ENCODE data around the gene NKAPL. TPM values are rescaled to one million over a fixed set of nuclear protein-coding genes. Genes with fewer than 3 reads are reported as not detected.

The NKAPL gene
- total RNA-seq, 4 donors from 2014 or later: 3.1 to 6.6 (median 4.4) TPM

GRCh38 chr6:28232785-28233184 lies 26.3 kb upstream of the NKAPL start:
- 98% methylated on average over 11 of the region's 11 CpGs; no CpG with 5 or more reads in 1 of the 2 donors for WGBS, 2 donors (ENCODE audit: low coverage in 1 of 2)
- TF ChIP-seq EP300 (IDR thresholded peaks at IDR 0.05): no peak
- TF ChIP-seq POLR2A (IDR thresholded peaks at IDR 0.05): no peak
- no peak for TF ChIP-seq POLR2AphosphoS5 (IDR thresholded peaks at IDR 0.05)
- no peak for TF ChIP-seq CTCF (IDR thresholded peaks at IDR 0.05)
- ATAC-seq: no peak
- H3K27me3 ChIP-seq: no peaks in the 10 kb centered on the region
- peaks cover 0 to 5% (median 0%) of the 10 kb centered on the region in 3 donors for H3K4me1 ChIP-seq
- H3K27ac ChIP-seq: no peak overlapping the region
- H3K9me3 ChIP-seq: peaks cover 0 to 4% (median 0%) of the 10 kb centered on the region in 3 donors
- H3K36me3 ChIP-seq: peaks cover 9 to 78% of the 10 kb centered on the region in 2 donors
- no peak overlapping the region for H3K4me3 ChIP-seq

- Histone ChIP-seq H3K4me3 (no peak overlapping the region), H3K9me3 (peaks cover 0 to 4% (median 0%) of the 10 kb centered on the region in 3 donors), H3K36me3 (peaks cover 0 to 53% of the 10 kb centered on the region in 2 donors), H3K4me1 (no peaks in the 10 kb centered on the region), H3K27ac (no peak overlapping the region), H3K27me3 (no peaks in the 10 kb centered on the region)
- TF ChIP-seq EP300 (IDR thresholded peaks at IDR 0.05) (no peak), POLR2A (IDR thresholded peaks at IDR 0.05) (no peak), POLR2AphosphoS5 (IDR thresholded peaks at IDR 0.05) (no peak), CTCF (IDR thresholded peaks at IDR 0.05) (no peak)
- ATAC-seq: no peak
- 75 to 83% methylated on average over 1 to 3 of the region's 3 CpGs for WGBS, 2 donors (ENCODE audit: low coverage in 1 of 2)
Observed at GRCh38 chr6:28235912-28236452, 23.1 kb upstream of the NKAPL start.

- H3K36me3 ChIP-seq: peaks cover 0 to 28% of the 10 kb centered on the region in 2 donors
- no peak for TF ChIP-seq CTCF (IDR thresholded peaks at IDR 0.05)
- no peak for TF ChIP-seq EP300 (IDR thresholded peaks at IDR 0.05)
- no peak for TF ChIP-seq POLR2A (IDR thresholded peaks at IDR 0.05)
- no peak for TF ChIP-seq POLR2AphosphoS5 (IDR thresholded peaks at IDR 0.05)
- 92 to 100% methylated on average over 1 of the region's 1 CpG for WGBS, 2 donors (ENCODE audit: low coverage in 1 of 2)
- no peaks in the 10 kb centered on the region for H3K9me3 ChIP-seq
- H3K27me3 ChIP-seq: no peaks in the 10 kb centered on the region
- no peak overlapping the region for H3K27ac ChIP-seq
- no peaks in the 10 kb centered on the region for H3K4me1 ChIP-seq
- H3K4me3 ChIP-seq: no peak overlapping the region
- ATAC-seq: no peak
Observed at GRCh38 chr6:28239636-28240035, 19.5 kb upstream of the NKAPL start.

- no peak for TF ChIP-seq EP300 (IDR thresholded peaks at IDR 0.05)
- no peak for TF ChIP-seq CTCF (IDR thresholded peaks at IDR 0.05)
- no peak for TF ChIP-seq POLR2A (IDR thresholded peaks at IDR 0.05)
- TF ChIP-seq POLR2AphosphoS5 (IDR thresholded peaks at IDR 0.05): no peak
- Histone ChIP-seq H3K36me3 (peaks cover 0 to 28% of the 10 kb centered on the region in 2 donors), H3K4me1 (no peaks in the 10 kb centered on the region), H3K9me3 (no peaks in the 10 kb centered on the region), H3K4me3 (no peak overlapping the region), H3K27ac (no peak overlapping the region), H3K27me3 (no peaks in the 10 kb centered on the region)
- no peak for ATAC-seq
- WGBS, 2 donors (ENCODE audit: low coverage in 1 of 2): 90 to 91% methylated on average over 1 of the region's 1 CpG
Observed at GRCh38 chr6:28240471-28240870, 18.6 kb upstream of the NKAPL start.

- H3K9me3 ChIP-seq: no peaks in the 10 kb centered on the region
- no peak overlapping the region for H3K27ac ChIP-seq
- WGBS, 2 donors (ENCODE audit: low coverage in 1 of 2): 76 to 92% methylated on average over 3 of the region's 3 CpGs
- peaks cover 0 to 56% of the 10 kb centered on the region in 2 donors for H3K36me3 ChIP-seq
- ATAC-seq: no peak
- no peak overlapping the region for H3K4me3 ChIP-seq
- TF ChIP-seq POLR2AphosphoS5 (IDR thresholded peaks at IDR 0.05) (no peak), EP300 (IDR thresholded peaks at IDR 0.05) (no peak), CTCF (IDR thresholded peaks at IDR 0.05) (no peak), POLR2A (IDR thresholded peaks at IDR 0.05) (no peak)
- H3K4me1 ChIP-seq: no peaks in the 10 kb centered on the region
- no peaks in the 10 kb centered on the region for H3K27me3 ChIP-seq
Observed at GRCh38 chr6:28243946-28244345, 15.2 kb upstream of the NKAPL start.
